GM21723 (cell line): Measurements from ENCODE around the gene YIPF2.
"Not testable (repeated sequence)": the region's sequence is repeated elsewhere in the genome, so short reads cannot be mapped to it uniquely, and the experiment has no call there.

Experiments used
- ATAC-seq: cut with Tn5 transposase; IDR thresholded peaks from one replicate; pipeline ENCODE4 v1.9.1; 2021; ENCODE audit warnings: mild to moderate bottlenecking, moderate library complexity; ENCODE audit not compliant: unreplicated experiment

YIPF2 gene

DNA sequence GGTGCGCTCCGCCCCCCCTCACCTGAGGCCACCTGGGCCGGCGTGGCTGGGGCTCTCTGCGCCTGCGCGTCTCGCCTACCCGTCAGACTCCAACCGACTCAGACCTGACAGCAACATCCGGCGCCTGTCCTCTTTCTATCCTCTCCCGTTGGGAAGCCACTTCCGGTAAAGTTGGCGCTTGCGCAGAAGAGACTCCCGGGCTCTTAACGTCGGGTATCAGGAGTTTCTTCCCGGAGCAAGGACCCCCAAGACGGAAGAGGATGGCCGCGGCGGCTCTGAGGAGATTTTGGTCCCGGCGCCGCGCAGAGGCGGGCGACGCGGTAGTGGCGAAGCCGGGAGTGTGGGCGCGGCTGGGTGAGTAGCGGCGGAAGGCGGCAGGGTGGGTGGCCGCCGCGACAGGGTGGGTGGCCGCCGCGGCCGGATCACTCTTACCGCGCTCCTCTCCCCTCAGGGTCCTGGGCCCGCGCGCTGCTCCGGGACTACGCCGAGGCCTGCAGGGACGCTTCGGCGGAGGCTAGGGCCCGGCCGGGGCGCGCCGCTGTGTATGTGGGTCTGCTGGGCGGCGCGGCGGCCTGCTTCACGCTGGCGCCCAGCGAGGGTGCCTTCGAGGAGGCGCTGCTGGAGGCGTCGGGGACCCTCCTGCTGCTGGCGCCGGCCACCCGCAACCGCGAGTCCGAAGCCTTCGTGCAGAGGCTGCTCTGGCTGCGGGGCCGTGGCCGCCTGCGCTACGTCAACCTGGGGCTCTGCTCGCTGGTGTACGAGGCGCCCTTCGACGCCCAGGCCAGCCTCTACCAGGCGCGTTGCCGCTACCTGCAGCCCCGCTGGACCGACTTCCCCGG is at the start of gene YIPF2, which contains the start of gene TIMM29:
Gene YIPF2, minus strand, starts transcription at position 77 of the 839 bp plus-strand sequence. CDS start 229 bp downstream, outside the sequence.
Gene TIMM29, plus strand, starts transcription at position 249 of the 839 bp plus-strand sequence. Its CDS starts 12 bp downstream, at position 261.
- ATAC-seq: peak; percentile 74

DNA sequence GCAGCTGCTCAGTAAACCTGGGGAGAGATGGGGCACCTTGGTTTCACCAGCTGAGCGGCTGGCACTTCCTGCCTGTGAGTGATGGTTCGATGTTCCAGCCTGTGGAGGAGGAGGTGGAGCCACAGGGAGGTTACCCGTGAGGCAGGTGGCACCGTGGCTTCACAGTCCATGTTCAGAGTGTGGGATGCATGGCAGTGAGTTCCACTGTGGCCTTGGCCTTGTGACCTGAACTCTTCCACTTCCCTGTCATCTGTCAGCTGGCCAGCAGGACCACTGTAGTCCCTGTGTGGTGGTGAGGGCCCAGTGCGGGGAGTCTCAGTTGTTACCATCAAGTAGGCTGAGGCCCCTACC is 49.3 kb upstream of the YIPF2 start:
- no peak for ATAC-seq

DNA sequence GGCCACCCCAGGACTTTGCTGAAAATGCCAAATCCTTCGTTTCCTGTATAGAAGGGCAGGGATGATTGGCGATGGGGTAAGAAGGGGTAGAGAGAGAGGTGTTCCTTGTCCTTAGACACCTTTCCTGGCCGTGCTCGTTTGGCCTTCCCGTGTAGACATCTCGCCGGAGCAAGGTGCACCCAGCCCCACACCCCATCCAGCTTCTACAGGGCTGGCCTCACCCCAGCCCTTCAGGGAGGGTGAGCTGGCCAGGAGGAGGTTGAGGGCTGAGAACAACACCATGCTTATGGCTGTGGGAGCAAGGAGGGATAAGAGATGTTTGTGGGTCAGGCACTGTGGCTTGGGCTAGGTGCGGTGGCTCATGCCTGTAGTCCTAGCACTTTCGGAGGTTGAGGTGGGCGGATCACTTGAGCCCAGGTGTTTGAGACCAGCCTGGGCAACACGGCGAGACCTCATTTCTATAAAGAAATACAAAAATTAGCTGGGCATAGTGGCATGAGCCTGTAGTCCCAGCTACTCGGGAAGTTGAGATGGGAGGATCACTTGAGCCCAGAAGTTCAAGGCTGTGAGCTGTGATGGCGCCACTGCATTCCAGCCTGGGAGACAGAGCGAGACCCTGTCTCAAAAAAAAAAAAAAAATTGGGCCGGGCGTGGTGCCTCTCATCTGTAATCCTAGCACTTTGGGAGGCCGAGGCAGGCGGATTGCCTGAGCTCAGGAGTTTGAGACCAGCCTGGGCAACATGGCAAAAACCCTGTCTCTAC is 47.9 kb upstream of the YIPF2 start:
- ATAC-seq: no peak

DNA sequence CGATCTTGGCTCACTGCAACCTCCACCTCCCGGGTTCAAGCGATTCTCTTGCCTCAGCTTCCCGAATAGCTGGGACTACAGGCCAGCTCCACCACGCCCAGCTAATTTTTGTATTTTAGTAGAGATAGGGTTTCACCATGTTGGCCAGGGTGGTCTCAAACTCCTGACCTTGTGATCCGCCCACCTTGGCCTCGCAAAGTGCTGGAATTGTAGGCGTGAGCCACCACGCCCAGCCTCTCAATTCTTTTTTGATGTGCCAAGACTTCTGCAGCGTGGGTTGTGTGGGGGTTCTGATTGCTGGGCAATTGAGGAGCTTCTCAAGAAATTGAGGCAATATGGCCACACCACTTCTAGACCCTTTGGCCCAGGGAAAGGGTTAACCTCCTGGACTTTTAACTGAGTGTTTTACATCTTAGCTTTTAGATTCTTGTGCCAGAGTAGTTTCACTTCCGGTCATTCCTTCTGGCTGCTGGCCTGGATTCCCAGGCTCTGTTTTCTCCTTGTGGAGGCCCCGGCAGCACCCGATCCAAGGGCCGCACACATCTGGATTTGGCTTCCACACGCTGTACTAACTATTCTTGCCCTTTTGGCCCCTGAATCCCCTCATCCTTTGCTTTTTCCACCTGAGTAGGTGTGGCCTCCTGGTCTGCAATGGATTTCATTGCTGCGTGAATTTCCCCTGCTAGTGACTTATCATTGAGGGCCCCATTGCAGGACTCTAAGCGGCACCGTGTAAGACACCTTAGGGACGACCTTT is 47.1 kb upstream of the YIPF2 start:
- ATAC-seq: no peak

DNA sequence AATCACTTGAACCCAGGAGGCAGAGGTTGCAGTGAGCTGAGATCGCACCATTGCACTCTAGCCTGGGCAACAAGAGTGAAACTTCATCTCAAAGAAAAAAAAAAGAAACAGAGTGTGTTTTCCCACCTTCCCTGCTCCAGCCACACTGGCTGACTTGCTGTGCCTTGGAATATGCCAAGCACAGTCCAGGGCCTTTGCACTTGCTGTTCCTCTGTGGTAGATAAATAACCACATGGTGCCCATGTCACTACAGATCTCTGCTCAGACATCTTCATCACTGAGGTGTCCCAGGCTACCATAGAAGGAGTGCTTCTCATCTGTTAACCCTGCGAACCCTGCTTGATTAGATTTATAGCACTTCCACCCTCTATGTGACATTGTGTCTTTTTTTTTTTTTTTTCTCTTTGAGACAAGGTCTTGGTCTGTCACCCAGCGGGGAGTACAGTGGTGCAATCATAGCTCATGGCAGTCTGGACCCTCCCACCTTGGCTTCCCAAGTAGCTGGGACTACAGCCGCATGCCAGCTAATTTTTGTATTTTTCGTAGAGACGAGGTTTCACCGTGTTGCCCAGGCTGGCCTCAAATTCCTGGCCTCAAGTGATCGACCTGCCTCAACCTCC is 42.8 kb upstream of the YIPF2 start:
- no peak for ATAC-seq

DNA sequence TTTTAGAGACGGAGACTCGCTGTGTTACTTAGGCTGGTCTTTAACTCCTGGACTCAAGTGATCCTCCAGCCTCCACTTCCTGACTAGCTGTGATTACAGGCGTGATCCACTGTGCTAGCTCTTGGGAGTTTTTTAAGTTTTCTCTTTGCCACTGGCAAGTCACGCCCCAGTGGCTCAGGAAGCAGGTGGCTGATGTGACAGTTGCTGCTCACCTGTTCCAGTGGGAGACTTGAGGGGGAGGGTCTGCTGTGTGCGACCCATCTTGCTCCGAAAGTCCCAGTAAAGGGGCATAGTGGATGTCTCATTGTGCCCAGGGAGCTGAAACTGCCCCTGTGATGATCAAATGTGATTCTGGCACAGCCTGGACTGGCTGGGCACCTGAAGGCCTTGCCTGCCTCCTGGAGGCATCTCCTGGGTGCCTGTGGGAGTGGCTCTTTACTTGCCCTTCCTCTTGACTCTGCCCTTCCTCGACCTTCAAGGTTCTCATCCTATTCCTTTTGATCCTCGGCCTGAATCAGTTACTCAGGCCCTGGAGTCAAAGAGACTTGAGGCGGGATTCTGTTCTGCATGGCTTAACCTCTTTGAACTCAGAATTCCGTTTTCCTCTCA is 40.2 kb upstream of the YIPF2 start:
- no peak for ATAC-seq

DNA sequence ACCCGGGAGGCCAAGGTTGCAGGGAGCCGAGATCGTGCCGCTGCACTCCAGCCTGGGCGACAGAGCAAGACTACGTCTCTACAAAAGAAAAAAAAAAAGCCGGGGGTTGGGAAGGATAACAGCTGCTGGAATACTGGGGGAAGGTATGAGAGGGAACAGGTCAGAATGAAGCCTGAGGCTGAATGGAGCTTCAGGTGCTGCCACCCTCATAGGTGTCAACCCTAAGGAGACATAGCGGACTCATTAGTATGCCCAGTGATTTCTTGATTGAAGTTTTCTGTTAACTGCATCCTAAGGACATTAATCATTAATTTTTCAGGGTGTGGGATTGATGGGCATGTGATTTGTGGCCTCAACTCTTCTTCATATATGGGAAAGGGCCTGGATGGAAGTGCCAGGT is 38.4 kb upstream of the YIPF2 start:
- no peak for ATAC-seq

DNA sequence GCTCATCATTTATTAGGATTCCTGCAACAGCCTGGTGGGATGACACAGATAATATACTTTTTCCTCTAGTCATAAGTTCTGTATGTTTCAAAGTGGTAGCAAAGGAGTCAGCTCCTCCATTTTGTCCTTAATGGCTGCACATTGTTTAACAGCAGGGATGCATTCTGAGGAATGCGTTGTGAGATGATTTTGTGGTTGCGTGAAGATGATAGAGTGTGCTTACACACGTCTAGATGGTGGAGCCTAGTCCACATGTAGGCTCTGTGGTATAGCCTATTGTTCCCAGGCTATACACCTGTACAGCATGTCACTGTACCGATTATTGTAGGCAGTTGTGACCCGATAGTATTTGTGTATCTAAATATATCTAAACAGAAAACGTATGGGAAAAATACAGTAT is 37.0 kb upstream of the YIPF2 start:
- ATAC-seq: no peak

DNA sequence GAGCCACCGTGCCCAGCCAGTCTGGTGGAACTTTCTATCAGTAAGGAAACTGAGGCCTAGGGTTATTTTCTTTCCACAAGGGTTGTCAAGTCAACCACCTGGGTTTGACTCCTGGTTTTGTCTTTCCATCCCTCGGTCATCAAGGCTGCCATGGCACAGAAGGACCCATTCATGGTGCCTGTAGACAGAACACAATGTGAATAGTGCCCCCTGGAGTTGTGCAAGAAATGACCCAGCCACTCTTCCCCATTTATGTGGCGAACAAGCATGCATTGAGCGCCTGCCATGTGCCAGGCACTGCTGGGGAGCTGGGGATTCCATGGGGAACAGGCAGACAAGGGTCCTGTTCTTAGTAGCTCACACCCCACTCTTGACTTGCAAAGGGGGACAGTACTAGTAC is 36.5 kb upstream of the YIPF2 start:
- ATAC-seq: no peak

DNA sequence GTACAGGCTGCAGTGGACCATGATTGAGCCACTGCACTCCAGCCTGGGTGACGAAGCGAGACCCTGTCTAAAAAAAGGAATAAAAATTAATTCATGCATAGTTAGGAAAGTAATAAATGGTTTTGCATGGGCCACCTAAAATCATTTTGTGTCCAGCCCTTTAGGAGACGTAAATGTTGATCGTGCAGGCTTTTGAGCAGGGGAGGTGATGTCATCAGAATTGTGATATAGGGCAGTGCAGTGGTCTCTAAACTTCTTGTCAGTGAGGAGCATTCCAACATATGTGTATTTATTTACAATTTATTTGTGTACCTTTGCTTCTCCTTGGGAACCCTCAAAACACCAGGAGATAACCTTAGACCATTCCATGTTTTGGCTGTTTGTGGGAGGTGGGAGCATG is 35.4 kb upstream of the YIPF2 start:
- no peak for ATAC-seq

DNA sequence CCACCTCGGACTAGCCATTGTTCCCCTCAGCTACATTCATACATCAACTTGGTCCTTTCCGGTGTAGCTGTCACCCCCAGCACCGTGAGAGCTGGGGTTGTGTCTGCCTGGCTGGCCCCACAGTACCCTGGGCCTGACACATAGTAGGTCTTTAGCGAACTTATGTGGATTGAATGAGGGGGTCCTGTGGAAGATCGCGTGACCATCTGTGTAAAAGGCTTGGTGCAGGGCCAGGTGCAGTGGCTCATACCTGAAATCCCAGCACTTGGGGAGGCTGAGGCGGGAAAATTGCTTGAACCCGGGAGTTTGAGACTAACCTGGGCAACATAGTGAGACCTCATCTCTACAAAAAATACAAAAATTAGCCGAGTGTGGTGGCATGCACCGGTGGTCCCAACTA is 34.4 kb upstream of the YIPF2 start:
- no peak for ATAC-seq

DNA sequence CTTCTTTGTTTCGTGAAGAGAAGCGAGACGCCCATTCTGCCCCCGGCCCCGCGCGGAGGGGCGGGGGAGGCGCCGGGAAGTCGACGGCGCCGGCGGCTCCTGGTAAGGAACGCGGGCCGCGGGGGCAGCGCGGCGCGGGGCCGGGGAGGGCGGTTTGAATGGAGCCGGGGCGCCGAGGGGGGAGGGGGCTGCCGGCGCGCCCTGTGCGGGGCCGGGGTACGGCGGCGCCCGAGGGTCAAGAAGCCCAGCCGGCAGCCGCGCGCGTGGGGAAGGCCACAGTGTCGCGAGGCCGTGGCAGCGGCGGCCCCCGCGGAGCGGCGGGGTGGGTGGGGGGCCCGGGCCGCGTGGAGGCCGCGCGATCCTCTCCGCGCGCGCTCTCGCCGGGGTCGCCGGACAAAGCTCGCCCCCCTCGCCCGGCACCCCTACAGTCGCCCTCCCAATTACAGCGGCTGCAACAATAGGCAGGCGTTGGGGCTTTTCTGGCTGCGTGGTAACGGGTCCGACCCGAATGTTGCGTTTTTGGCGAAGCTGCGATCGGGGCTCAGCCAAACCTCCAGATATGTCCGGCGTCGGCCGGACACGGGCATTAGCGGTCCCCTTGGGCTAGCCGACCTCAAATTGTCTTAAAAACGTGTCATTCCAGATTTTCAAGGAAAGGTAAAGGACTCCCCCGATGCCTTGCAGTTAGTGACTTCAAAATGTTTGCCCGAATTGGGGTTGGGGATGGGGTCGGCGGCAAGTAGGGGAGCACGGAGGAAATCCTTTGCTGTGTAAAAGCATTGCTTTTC is 32.8 kb upstream of the YIPF2 start:
- peak; percentile 34 for ATAC-seq

DNA sequence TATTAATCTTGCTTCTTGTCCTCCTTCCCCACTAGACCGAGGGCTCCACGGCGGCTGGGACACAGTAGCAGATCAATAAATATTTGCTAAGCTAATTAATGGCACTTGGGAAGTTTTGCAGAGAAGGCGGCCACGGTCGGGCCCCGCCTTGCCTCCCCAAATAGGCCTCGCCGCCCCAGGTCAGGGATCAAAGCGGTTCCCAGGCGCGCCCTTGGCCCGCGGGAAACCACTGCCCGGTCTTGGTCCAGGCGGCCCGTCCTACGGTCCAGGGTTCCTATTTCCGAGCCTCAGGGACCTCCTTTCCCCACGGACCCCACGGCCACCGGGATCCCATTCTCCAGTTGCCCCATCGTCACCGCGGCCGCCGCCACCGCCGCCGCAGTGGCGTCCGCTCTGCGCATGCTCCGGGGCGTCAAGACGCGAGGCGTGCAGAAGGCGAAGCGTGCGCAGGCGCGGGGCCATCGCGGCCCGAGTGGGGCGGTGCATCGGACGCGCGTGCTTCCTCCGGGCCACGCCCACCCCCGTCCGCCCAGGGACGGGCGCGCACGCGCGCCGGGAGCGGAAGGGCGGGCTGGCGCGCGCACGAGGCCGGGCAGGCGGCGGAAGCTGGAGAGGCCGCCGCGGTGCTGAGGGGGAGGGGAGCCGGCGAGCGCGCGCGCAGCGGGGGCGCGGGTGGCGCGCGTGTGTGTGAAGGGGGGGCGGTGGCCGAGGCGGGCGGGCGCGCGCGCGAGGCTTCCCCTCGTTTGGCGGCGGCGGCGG is 32.1 kb upstream of the YIPF2 start, which contains the start of gene SMARCA4:
Gene SMARCA4, plus strand, starts transcription at position 717 of the 759 bp plus-strand sequence. CDS start 23,122 bp downstream, outside the sequence.
- peak; percentile 60 for ATAC-seq

DNA sequence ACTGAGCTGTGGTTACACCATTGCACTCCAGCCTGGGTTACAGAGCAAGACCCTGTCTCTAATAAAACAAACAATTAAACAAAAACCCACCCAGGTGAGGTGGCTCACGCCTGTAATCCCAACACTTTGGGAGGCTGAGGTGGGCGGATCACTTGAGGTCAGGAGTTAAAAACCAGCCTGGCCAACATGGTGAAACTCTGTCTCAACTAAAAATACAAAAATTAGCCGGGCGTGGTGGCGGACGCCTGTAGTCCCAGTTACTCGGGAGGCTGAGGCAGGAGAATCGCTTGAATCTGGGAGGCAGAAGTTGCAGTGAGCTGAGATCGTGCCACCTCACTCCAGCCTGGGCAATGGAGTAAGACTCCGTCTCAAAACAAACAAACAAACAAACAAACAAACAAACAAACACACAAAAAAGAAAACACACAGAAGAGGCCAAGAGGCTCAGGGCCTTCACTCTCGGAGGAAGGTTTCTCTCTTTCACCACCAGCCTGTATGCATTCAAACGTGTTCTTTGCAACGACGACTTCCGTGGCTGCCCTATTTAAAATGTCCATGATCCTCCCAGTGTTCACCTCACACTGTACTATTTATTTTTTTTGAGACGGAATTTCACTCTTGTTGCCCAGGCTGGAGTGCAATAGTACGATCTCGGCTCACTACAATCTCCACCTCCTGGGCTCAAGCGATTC is 31.0 kb upstream of the YIPF2 start:
- ATAC-seq: not testable (repeated sequence)

DNA sequence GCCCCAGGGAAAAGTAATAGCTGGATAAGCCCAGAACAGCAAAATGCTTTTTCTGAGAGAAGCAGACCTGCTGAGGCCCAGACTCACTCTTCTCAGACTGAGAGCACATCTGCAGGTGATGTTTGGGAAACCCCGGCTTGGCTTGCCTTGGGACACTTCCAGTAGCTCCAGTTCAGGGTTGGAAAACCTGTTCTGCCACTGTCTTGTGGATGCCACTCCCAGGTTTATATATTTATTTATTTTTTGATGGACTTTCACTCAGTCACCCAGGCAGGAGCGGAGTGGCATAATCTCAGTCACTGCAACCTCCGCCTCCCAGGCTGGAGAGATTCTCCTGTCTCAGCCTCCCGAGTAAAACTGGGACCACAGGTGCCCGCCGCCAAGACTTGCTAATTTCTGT is 24.4 kb upstream of the YIPF2 start:
- no peak for ATAC-seq

DNA sequence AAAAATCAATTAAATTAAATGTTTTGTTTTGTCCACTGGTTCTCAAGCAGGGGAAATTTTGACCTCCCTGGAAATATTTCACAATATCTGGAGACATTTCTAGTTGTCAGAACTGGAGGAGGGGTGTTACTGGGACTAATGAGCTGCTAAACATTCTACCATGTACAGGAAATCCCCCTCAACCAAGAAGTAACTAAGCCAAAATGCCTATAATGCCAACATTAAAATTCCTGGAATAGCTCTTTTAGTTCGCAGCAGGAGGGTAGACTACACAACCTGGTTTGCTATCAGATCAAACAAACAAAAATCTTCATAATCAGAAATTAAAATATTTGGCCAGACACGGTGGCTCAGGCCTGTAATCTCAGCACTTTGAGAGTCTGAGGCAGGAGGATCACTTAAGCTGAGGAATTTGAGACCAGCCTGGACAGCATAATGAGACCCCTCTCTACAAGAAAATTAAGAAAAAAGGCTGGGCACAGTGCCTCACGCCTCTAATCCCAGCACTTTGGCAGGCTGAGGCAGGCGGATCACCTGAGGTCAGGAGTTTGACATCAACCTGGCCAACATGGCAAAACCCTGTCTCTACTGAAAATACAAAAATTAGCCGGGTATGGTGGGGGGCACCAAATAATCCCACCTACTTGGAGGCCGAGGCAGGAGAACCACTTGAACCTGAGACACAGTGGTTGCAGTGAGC is 18.7 kb upstream of the YIPF2 start:
- ATAC-seq: no peak

DNA sequence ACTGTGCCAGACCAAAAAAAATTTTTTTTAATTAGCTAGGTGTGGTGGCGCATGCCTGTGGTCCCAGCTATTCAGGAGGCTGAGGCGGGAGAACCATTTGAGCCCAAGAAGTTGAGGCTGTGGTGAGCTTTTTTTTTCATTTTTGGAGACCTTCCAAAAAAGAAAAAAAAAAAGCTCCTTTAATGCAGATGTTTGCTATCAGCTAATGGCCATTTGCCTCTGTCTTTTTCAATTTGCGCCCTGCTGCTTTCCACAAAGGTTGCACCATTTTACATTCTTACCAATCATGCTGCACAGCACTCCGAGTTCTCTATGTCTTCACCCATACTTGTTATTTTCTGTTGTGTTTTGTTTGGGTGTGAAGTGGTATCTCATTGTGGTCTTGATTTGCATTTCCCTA is 16.8 kb upstream of the YIPF2 start:
- no peak for ATAC-seq

DNA sequence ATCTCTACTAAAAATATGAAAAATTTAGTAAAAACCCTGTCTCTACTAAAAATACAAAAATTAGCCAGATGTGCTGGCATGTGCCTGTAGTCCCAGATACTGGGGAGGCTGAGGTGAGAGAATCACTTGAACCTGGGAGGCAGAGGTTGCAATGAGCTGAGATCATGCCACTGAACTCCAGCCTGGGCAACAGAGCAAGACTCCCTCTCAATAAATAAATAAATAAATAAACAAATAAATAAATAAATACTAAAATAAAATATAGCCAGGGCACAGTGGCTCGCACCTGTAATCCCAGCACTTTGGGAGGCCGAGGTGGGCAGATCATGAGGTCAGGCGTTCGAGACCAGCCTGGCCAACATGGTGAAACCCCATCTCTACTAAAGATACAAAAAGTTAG is 15.0 kb upstream of the YIPF2 start:
- ATAC-seq: not testable (repeated sequence)
